ENCODE data around the gene MED8. TPM values are rescaled to one million over a fixed set of nuclear protein-coding genes. Genes with fewer than 3 reads are reported as not detected.

MED8 gene
- total and polyA plus RNA-seq, 2 of the 13 experiments (the other 11 are each of a cell fraction or from before 2014, with no cell fraction given), result 16.9 to 77.4 TPM

- peak; percentile 76; the same call in 1 of the 2 replicates for TF ChIP-seq MXD4 (CRISPR knock-in tag; IDR thresholded peaks at IDR 0.05)
- no peak for TF ChIP-seq XBP1 (CRISPR knock-in tag; IDR thresholded peaks at IDR 0.05)
- TF ChIP-seq ZNF749 (CRISPR knock-in tag; IDR thresholded peaks at IDR 0.05; ENCODE audit: borderline replicate concordance), result peak; percentile 84
- no peak for TF ChIP-seq ZNF639 (CRISPR knock-in tag; conservative IDR thresholded peaks at IDR 0.05)
- 0 out of 2 replicates have a peak, but pooled peaks have one; percentile 9 for TF ChIP-seq TFAP4 (IDR thresholded peaks at IDR 0.05; ENCODE audit: borderline replicate concordance, low read depth)
- no peak for TF ChIP-seq KDM1A (CRISPR knock-in tag; IDR thresholded peaks at IDR 0.05)
- TF ChIP-seq ZNF549 (CRISPR knock-in tag; IDR thresholded peaks at IDR 0.05), result peak; percentile 56; the same call in 1 of the 2 replicates
- peak; percentile 55; the same call in 1 of the 2 replicates for TF ChIP-seq ZBTB10 (CRISPR knock-in tag; IDR thresholded peaks at IDR 0.05; ENCODE audit: borderline replicate concordance)
- TF ChIP-seq TSC22D2 (CRISPR knock-in tag; IDR thresholded peaks at IDR 0.05; ENCODE audit: borderline replicate concordance), result no peak
- no peak for TF ChIP-seq NFIC (IDR thresholded peaks at IDR 0.05; ENCODE audit: low read length)
- TF ChIP-seq HNRNPK (IDR thresholded peaks at IDR 0.05; ENCODE audit: low read depth, low read length, poor library complexity, severe bottlenecking), result peak; percentile 25
- no peak for TF ChIP-seq SMAD1 (CRISPR knock-in tag; IDR thresholded peaks at IDR 0.05; ENCODE audit: borderline replicate concordance, low read depth)
- TF ChIP-seq HMGXB4 (CRISPR knock-in tag; IDR thresholded peaks at IDR 0.05; ENCODE audit: borderline replicate concordance in 1 of 2, low read depth in 1 of 2), result peak; percentile 59 to 65; a peak in 3 of 4 replicates
- TF ChIP-seq ZNF883 (CRISPR knock-in tag; IDR thresholded peaks at IDR 0.05; ENCODE audit: not compliant biosample characterization), result peak; percentile 66
- TF ChIP-seq CREM (IDR thresholded peaks at IDR 0.05), result peak; percentile 61; the same call in 1 of the 2 replicates
- TF ChIP-seq CREM (CRISPR knock-in tag; IDR thresholded peaks at IDR 0.05), result no peak
- no peak for TF ChIP-seq TCF7 (IDR thresholded peaks at IDR 0.05; ENCODE audit: low read depth)
- TF ChIP-seq ZBTB37 (CRISPR knock-in tag; IDR thresholded peaks at IDR 0.05), result no peak
- TF ChIP-seq ZNF7 (CRISPR knock-in tag; IDR thresholded peaks at IDR 0.05), result no peak
- TF ChIP-seq HNRNPUL1 (IDR thresholded peaks at IDR 0.05; ENCODE audit: low read depth, low read length), result no peak
- TF ChIP-seq ARID2 (CRISPR knock-in tag; IDR thresholded peaks at IDR 0.05; ENCODE audit: borderline replicate concordance), result 0 out of 2 replicates have a peak, but pooled peaks have one; percentile 27
Observed at GRCh38 chr1:43348809-43349593, 40.6 kb downstream of the MED8 start (continued).

Measured in HepG2 (cell line).